WTC11 (cell line): Measurements from ENCODE around the gene DGCR2. TPM values are rescaled to one million over a fixed set of nuclear protein-coding genes. Genes with fewer than 3 reads are reported as not detected.

Experiments used
- ATAC-seq: fragments of 200-7000 bp; cut with Tn5 transposase; 2 replicates; pipeline ENCODE4 v1.10.0; 2021; ENCODE audit warnings: mild to moderate bottlenecking, moderate library complexity
- CTCF ChIA-PET: fragments of 300-600 bp; sonication (Branson Sonifier 250); formaldehyde crosslinking; loops from one replicate; lab custom pipeline; 2021; ENCODE audit warnings: antibody characterized with exemption; lab: Charles Lee
- POLR2A ChIA-PET: fragments of 350-600 bp; sonication (Branson Sonifier 250); formaldehyde crosslinking; loops from one replicate; lab custom pipeline; 2021; ENCODE audit warnings: antibody characterized with exemption; lab: Charles Lee
- DNase-seq: peaks from one replicate; pipeline ENCODE4 v3.0.0; 2021; ENCODE audit warnings: low spot score
- H3K27ac Mint-ChIP-seq: 2 replicates; pipeline ENCODE4 v1.8.0; 2021; ENCODE audit warnings: mixed read lengths
- H3K27me3 Mint-ChIP-seq: 2 replicates; pipeline ENCODE4 v1.8.0; 2021; ENCODE audit warnings: low read depth, mild to moderate bottlenecking, moderate library complexity, mixed read lengths
- H3K36me3 Mint-ChIP-seq: 2 replicates; pipeline ENCODE4 v1.8.0; 2021; ENCODE audit warnings: mixed read lengths
- H3K4me1 Mint-ChIP-seq: 2 replicates; pipeline ENCODE4 v1.8.0; 2022; ENCODE audit warnings: mixed read lengths
- H3K4me3 Mint-ChIP-seq: 2 replicates; pipeline ENCODE4 v1.8.0; 2021; ENCODE audit warnings: mild to moderate bottlenecking, moderate library complexity, mixed read lengths
- H3K9me3 Mint-ChIP-seq: 2 replicates; pipeline ENCODE4 v1.8.0; 2021; ENCODE audit warnings: mixed read lengths
- AFF4 ChIP-seq: sonication (generic); formaldehyde crosslinking; IDR thresholded peaks from 2 replicates; pipeline ENCODE4 v1.8.1; 2023; ENCODE audit warnings: mild to moderate bottlenecking, missing genetic modification reagents, borderline replicate concordance
- ATF1 ChIP-seq: sonication (generic); formaldehyde crosslinking; IDR thresholded peaks from 2 replicates; pipeline ENCODE4 v1.8.1; 2023; ENCODE audit warnings: mild to moderate bottlenecking, moderate library complexity, missing genetic modification reagents
- ATF2 ChIP-seq: sonication (generic); formaldehyde crosslinking; IDR thresholded peaks from 2 replicates; pipeline ENCODE4 v1.8.1; 2022; ENCODE audit warnings: low read depth, missing genetic modification reagents, borderline replicate concordance
- ATF3 ChIP-seq: sonication (generic); formaldehyde crosslinking; conservative IDR thresholded peaks from 2 replicates; pipeline ENCODE4 v1.8.1; 2022; ENCODE audit warnings: mild to moderate bottlenecking, missing genetic modification reagents
- CDX4 ChIP-seq: fragments of 250-450 bp; sonication (Bioruptor Pico); IDR thresholded peaks from 2 replicates; pipeline ENCODE4 v1.9.0; 2021; ENCODE audit warnings: moderate library complexity, mild to moderate bottlenecking, inconsistent platforms, borderline replicate concordance
- CREM ChIP-seq: sonication (generic); formaldehyde crosslinking; IDR thresholded peaks from 2 replicates; pipeline ENCODE4 v1.8.1; 2022; ENCODE audit warnings: mild to moderate bottlenecking, missing genetic modification reagents, moderate library complexity
- E2F4 ChIP-seq: sonication (generic); formaldehyde crosslinking; IDR thresholded peaks from 2 replicates; pipeline ENCODE4 v1.8.1; 2022; ENCODE audit warnings: low read depth, mild to moderate bottlenecking, moderate library complexity, missing genetic modification reagents, borderline replicate concordance
- EMX1 ChIP-seq: fragments of 250-450 bp; sonication (Bioruptor Pico); IDR thresholded peaks from 2 replicates; pipeline ENCODE4 v1.8.0; 2021; ENCODE audit warnings: mild to moderate bottlenecking
- FOXJ3 ChIP-seq: sonication (generic); formaldehyde crosslinking; IDR thresholded peaks from 2 replicates; pipeline ENCODE4 v1.9.0; 2021; ENCODE audit warnings: missing genetic modification reagents, mild to moderate bottlenecking, borderline replicate concordance
- IRF2 ChIP-seq: sonication (generic); formaldehyde crosslinking; IDR thresholded peaks from 2 replicates; pipeline ENCODE4 v1.8.0; 2022; ENCODE audit warnings: low read depth, missing genetic modification reagents, borderline replicate concordance
- JAZF1 ChIP-seq: fragments of 250-450 bp; sonication (Bioruptor Pico); IDR thresholded peaks from 2 replicates; pipeline ENCODE4 v1.9.0; 2021; ENCODE audit warnings: moderate library complexity, mild to moderate bottlenecking, inconsistent platforms
- MLX ChIP-seq: sonication (generic); formaldehyde crosslinking; IDR thresholded peaks from 2 replicates; pipeline ENCODE4 v1.8.1; 2023; ENCODE audit warnings: mild to moderate bottlenecking, missing genetic modification reagents, moderate library complexity
- OVOL2 ChIP-seq: fragments of 250-450 bp; sonication (Bioruptor Pico); IDR thresholded peaks from 2 replicates; pipeline ENCODE4 v1.9.0; 2021; ENCODE audit warnings: mild to moderate bottlenecking, borderline replicate concordance
- PRRX2 ChIP-seq: fragments of 250-450 bp; sonication (Bioruptor Pico); IDR thresholded peaks from 2 replicates; pipeline ENCODE4 v1.8.0; 2021; ENCODE audit warnings: mild to moderate bottlenecking
- SMAD4 ChIP-seq: sonication (generic); formaldehyde crosslinking; IDR thresholded peaks from 2 replicates; pipeline ENCODE4 v1.8.0; 2022; ENCODE audit warnings: mild to moderate bottlenecking, missing genetic modification reagents
- TCF7 ChIP-seq: sonication (generic); formaldehyde crosslinking; IDR thresholded peaks from 2 replicates; pipeline ENCODE4 v1.8.0; 2022; ENCODE audit warnings: mild to moderate bottlenecking, low read depth, missing genetic modification reagents, moderate library complexity
- ZNF232 ChIP-seq: sonication (generic); formaldehyde crosslinking; IDR thresholded peaks from 2 replicates; pipeline ENCODE4 v1.8.0; 2022; ENCODE audit warnings: mild to moderate bottlenecking, missing genetic modification reagents
- ZNF263 ChIP-seq: sonication (generic); formaldehyde crosslinking; IDR thresholded peaks from 2 replicates; pipeline ENCODE4 v1.8.1; 2022; ENCODE audit warnings: low read depth, mild to moderate bottlenecking, moderate library complexity, missing genetic modification reagents
- ZNF317 ChIP-seq: sonication (generic); formaldehyde crosslinking; IDR thresholded peaks from 2 replicates; pipeline ENCODE4 v1.8.1; 2023; ENCODE audit warnings: low read depth, mild to moderate bottlenecking, moderate library complexity, missing genetic modification reagents, borderline replicate concordance
- ZNF532 ChIP-seq: fragments of 250-450 bp; sonication (Bioruptor Pico); IDR thresholded peaks from 2 replicates; pipeline ENCODE4 v1.9.0; 2021; ENCODE audit warnings: mild to moderate bottlenecking, borderline replicate concordance
- ZNF671 ChIP-seq: fragments of 250-450 bp; sonication (Bioruptor Pico); IDR thresholded peaks from 2 replicates; pipeline ENCODE4 v1.8.0; 2021; ENCODE audit warnings: mild to moderate bottlenecking
- total RNA-seq: library from RNA; stranded (reverse); gene quantifications from 3 replicates; pipeline ENCODE4 v1.2.3, GENCODE V29; 2021

DGCR2 gene
- total RNA-seq, 1 experiment from 2014 or later = 64.2 TPM

- Mint-ChIP-seq H3K36me3 (peaks cover 3% of the 10 kb centered on the region; the same call in 1 of the 2 replicates), H3K4me1 (peaks cover 22% of the 10 kb centered on the region), H3K27me3 (no peaks in the 10 kb centered on the region), H3K9me3 (no peaks in the 10 kb centered on the region), H3K4me3 (no peak overlapping the region), H3K27ac (peak overlapping the region; percentile 29)
- TF ChIP-seq ZNF263 (CRISPR knock-in tag) (no peak), ZNF317 (CRISPR knock-in tag) (no peak), EMX1 (no peak), E2F4 (CRISPR knock-in tag) (no peak), ZNF232 (CRISPR knock-in tag) (no peak), AFF4 (CRISPR knock-in tag) (no peak), ZNF671 (CRISPR knock-in tag) (no peak), ATF3 (CRISPR knock-in tag) (no peak), MLX (CRISPR knock-in tag) (no peak), CREM (CRISPR knock-in tag) (no peak), FOXJ3 (CRISPR knock-in tag) (no peak)
- ChIA-PET POLR2A (interaction anchor here (0.6 kb wide), 2 partner anchors 11 to 29 kb away, joined by 3 read pairs; partner anchors contain the start of gene ESS2), CTCF (interaction anchor here (0.8 to 2.1 kb wide), 4 partner anchors 30 to 515 kb away, joined by 3 to 6 read pairs (median 4); partner anchors contain the start of genes ESS2 and SLC25A1)
- ATAC-seq (no peak), DNase-seq (no peak)
Measured at GRCh38 chr22:19114984-19115552, 7.1 kb downstream of the DGCR2 start.

GRCh38 chr22:19113429-19113828 lies 8.8 kb downstream of the DGCR2 start:
- Mint-ChIP-seq H3K27me3 (no peaks in the 10 kb centered on the region), H3K36me3 (peaks cover 3% of the 10 kb centered on the region; the same call in 1 of the 2 replicates), H3K9me3 (no peaks in the 10 kb centered on the region), H3K4me1 (peaks cover 28% of the 10 kb centered on the region), H3K4me3 (no peak overlapping the region), H3K27ac (no peak overlapping the region)
- no peak for DNase-seq
- no peak for ATAC-seq
- POLR2A ChIA-PET = no interaction called here
- CTCF ChIA-PET = interaction anchor here (0.7 kb wide), 1 partner anchor 51 kb away, joined by 5 read pairs; no protein-coding TSS in a partner anchor
- TF ChIP-seq CDX4 = no peak
- TF ChIP-seq ZNF532 (CRISPR knock-in tag) = no peak
- TF ChIP-seq CREM (CRISPR knock-in tag) = no peak
- no peak for TF ChIP-seq JAZF1 (CRISPR knock-in tag)
- no peak for TF ChIP-seq IRF2 (CRISPR knock-in tag)
- no peak for TF ChIP-seq PRRX2 (CRISPR knock-in tag)
- TF ChIP-seq OVOL2 = no peak
- TF ChIP-seq ATF1 = no peak
- no peak for TF ChIP-seq ZNF263 (CRISPR knock-in tag)
- TF ChIP-seq ATF2 (CRISPR knock-in tag) = no peak
- no peak for TF ChIP-seq SMAD4
- no peak for TF ChIP-seq FOXJ3 (CRISPR knock-in tag)
- no peak for TF ChIP-seq TCF7 (CRISPR knock-in tag)
